ENCODE data around the gene PIGL. TPM values are rescaled to one million over a fixed set of nuclear protein-coding genes. Genes with fewer than 3 reads are reported as not detected.
A peak's percentile ranks its signal among the peaks of the same experiment; 100 is the strongest.

PIGL gene
- total RNA-seq, 2 experiments from 2014 or later, result 31.6 to 33.7 TPM

DNA sequence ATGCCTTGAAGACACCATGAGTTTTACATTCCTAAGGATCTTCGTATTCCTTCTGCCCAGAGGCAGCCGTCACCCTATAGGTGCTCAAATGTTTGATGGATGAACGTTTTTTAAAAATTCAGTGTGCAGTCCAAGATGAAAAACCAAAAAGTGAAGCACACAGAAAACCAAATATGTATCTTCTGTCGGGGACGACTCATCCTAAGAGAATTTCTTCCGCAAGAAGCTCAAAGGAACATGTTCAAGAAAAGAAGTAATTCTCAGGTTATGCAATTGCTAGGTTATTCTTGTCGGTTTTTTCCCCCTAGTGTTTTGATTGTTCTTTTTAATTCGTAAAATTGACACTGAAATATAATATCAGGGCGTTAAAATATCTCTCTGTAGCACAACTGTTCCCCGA, 134.8 kb downstream of the PIGL start:
- DNase-seq, result no peak
- CTCF ChIA-PET, result interaction anchor here (0.9 to 3.4 kb wide), 6 partner anchors 13 to 237 kb away, joined by 3 to 55 read pairs (median 4); partner anchors contain the start of gene TRPV2
- Mint-ChIP-seq H3K9me3 (no peaks in the 10 kb centered on the region), H3K4me1 (ENCODE audit: low read depth) (peaks cover 22% of the 10 kb centered on the region), H3K27me3 (no peaks in the 10 kb centered on the region), H3K27ac (no peak overlapping the region), H3K4me3 (peak overlapping the region; percentile 87), H3K36me3 (peaks cover 7% of the 10 kb centered on the region)
- intact Hi-C loops (cut with micrococcal nuclease), result loop anchor here (2.0 kb wide), 2 partner anchors 87 to 233 kb away; no protein-coding TSS in a partner anchor
- POLR2A ChIA-PET, result no interaction called here

DNA sequence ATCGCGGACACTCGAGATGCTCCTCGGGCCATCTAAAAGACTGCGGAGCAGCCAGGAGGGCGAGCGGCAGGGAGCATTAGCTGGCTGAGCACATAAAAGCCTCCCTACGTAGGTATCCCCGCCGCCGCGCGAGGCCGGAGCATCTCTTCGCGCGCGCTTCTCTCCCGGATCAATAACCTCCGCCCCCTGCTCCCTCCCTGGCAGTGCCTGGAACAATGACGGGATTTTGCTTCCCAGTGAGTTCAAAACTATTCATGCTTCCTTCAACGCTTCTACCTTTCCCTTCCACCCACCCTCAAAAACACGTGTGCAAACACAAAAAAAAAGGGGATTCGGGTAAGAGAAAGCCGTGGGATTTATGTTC, 135.3 kb downstream of the PIGL start:
- peak; percentile 48 for DNase-seq
- Mint-ChIP-seq H3K27me3 (no peaks in the 10 kb centered on the region), H3K4me1 (ENCODE audit: low read depth) (peaks cover 22% of the 10 kb centered on the region), H3K9me3 (no peaks in the 10 kb centered on the region), H3K4me3 (peak overlapping the region; percentile 87), H3K36me3 (peaks cover 7% of the 10 kb centered on the region), H3K27ac (peak overlapping the region; percentile 28)
- CTCF ChIA-PET, result interaction anchor here (0.8 to 3.4 kb wide), 13 partner anchors 12 to 324 kb away, joined by 3 to 55 read pairs (median 4); partner anchors contain the start of genes NCOR1 and TRPV2
- POLR2A ChIA-PET, result interaction anchor here (1.1 to 2.0 kb wide), 7 partner anchors 13 to 91 kb away, joined by 3 to 9 read pairs (median 5); partner anchors contain the start of genes TRPV2 and UBB
- intact Hi-C loops (cut with micrococcal nuclease), result loop anchor here (2.0 kb wide), 2 partner anchors 87 to 233 kb away; no protein-coding TSS in a partner anchor

DNA sequence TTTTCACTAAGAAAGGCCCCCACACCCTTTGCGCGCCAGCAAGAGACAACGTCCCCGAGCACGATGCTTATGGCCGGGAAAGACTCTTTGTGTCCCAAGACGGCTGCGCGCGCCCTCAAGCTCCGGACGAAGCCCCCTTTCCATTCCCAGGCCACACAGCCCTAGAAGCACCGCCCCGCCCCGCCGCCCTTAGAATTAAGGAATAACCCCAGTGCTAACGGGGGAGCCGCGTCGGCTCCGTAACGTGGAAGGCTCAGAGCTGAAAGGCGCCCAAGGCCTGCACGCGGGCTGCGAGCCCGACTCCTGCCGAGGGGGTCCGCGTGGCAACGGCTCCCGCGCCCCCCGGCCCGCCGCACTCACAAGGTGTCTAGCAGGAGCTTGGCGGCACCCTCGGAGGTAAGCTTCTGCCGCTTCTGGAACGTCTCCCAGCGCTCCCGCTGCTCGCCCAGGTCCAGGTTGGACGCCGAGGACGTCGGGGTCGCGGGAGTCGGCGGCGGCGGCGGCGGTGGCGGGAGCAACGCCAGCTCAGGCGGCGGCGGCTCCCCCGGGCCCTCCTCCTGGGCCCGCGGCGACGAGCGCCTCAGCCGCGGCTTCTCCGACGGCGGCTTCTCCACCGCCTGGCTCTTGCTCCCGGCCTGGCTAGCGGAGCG, 135.8 kb downstream of the PIGL start:
- Mint-ChIP-seq H3K27ac (peak overlapping the region; percentile 28), H3K27me3 (no peaks in the 10 kb centered on the region), H3K4me3 (peak overlapping the region; percentile 87), H3K36me3 (peaks cover 4% of the 10 kb centered on the region), H3K4me1 (ENCODE audit: low read depth) (peaks cover 22% of the 10 kb centered on the region), H3K9me3 (no peaks in the 10 kb centered on the region)
- ChIA-PET CTCF (interaction anchor here (0.8 to 3.4 kb wide), 22 partner anchors 9 to 324 kb away, joined by 3 to 55 read pairs (median 4); partner anchors contain the start of genes NCOR1, TRPV2 and UBB), POLR2A (interaction anchor here (0.7 to 2.0 kb wide), 9 partner anchors 13 to 92 kb away, joined by 3 to 9 read pairs (median 5); partner anchors contain the start of genes TRPV2 and UBB)
- DNase-seq, result peak; percentile 37
- intact Hi-C loops (cut with micrococcal nuclease), result loop anchor here (1.0 to 2.0 kb wide), 3 partner anchors 66 to 232 kb away; no protein-coding TSS in a partner anchor

DNA sequence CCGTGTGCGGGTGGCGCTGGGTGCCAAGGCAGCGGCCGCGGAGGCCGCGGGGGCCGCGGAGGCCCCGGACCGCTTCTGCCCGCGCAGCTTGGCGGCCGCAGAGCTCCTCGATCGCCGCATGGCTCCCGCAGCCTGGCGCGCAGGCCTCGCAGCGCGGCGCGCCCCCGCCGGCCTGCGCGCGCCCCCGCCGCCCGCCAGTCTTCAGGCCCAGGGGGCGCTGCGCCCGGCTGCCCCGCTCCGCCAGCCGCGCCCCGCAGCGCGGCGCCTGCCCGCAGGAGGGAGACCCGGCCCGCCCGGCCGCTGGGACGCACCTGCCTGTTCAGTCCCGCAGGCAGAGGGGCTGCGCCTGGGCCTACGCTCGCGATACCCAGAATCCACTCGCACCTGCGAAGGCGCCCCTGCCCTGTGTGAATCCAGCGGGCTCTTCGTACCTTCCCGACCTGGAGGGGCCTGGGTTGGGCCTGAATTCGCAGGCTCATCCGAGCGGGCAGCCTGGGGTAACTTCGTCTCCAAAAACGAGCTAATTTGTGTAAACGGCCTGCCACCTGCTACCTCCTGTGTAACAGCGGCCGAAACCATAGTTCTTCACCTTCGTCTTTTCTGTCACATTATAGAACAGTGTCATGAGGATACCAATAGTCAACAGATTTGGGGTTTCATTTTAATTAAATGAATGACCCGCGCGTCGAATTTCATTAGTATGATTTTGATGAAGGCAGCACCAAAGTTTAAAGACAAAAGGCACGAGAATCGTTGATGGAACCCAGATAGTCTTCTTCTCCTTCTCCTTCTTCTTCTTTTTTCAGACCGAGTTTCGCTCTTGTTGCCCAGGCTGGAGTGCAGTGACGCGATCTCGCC, 136.5 kb downstream of the PIGL start, which contains the start of gene CENPV:
TSS of gene CENPV (minus strand) at position 153 of the 858 bp plus-strand sequence. CDS start at position 120, 33 bp downstream.
- CTCF ChIA-PET, result interaction anchor here (0.6 to 3.4 kb wide), 21 partner anchors 9 to 325 kb away, joined by 3 to 55 read pairs (median 3); partner anchors contain the start of genes NCOR1, TRPV2 and UBB
- peaks cover 4% of the 10 kb centered on the region for H3K36me3 Mint-ChIP-seq
- H3K4me1 Mint-ChIP-seq (ENCODE audit: low read depth), result peaks cover 22% of the 10 kb centered on the region

DNA sequence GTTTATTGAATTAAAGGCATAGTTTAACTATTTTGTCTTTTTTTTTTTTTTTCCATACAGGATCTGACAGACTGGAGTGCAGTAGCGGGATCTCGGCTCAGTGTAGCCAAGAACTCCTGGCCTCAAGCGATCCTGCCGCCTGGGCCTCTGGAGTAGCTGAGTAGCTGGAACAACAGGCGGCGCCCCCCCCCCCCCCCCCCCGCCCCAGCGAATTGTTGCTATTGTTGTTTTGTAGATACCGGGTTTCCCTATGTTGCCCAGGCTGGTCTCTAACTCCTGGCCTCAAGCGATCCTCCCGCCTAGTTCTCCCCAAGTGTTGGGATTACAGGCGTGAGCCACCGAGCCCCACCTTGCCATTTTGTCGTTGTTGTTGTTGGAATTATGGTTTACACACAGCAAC, 137.6 kb downstream of the PIGL start:
- intact Hi-C loops (cut with micrococcal nuclease), result no loop called here

More for the DNA sequence above, 136.5 kb downstream of the PIGL start, which contains the start of gene CENPV:
- H3K27me3 Mint-ChIP-seq, result no peaks in the 10 kb centered on the region
- POLR2A ChIA-PET, result interaction anchor here (0.6 to 2.0 kb wide), 10 partner anchors 12 to 91 kb away, joined by 3 to 9 read pairs (median 6); partner anchors contain the start of genes TRPV2 and UBB
- H3K9me3 Mint-ChIP-seq, result no peaks in the 10 kb centered on the region
- peak within 1 kb of the TSS; percentile 87 for H3K4me3 Mint-ChIP-seq
- peak within 1 kb of the TSS; percentile 28 for H3K27ac Mint-ChIP-seq
- DNase-seq, result peak; percentile 69
- intact Hi-C loops (cut with micrococcal nuclease), result loop anchor here (1.0 to 2.0 kb wide), 3 partner anchors 67 to 231 kb away; no protein-coding TSS in a partner anchor

DNA sequence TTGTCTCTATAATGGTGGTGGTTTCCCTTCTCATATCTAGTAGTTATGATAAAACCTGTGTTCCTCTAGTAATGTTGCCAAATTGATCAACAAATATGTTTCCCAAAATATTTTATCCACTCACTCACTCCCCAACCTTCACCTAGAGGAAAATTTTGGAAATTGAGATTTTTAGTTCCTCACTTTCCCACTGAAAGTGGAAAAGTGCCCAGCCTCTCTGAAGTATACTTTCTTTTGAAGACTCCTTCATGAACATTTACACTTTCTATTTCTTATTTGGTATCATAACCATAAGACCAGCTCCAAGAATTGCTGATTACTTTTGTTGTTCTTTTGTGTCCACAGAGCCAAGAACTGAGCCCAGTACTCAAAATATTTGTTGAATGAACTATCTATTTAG, 141.4 kb downstream of the PIGL start:
- Mint-ChIP-seq H3K4me1 (ENCODE audit: low read depth) (peaks cover 12% of the 10 kb centered on the region), H3K36me3 (no peaks in the 10 kb centered on the region), H3K9me3 (no peaks in the 10 kb centered on the region), H3K4me3 (no peak overlapping the region), H3K27ac (no peak overlapping the region), H3K27me3 (no peaks in the 10 kb centered on the region)
- ChIA-PET POLR2A (no interaction called here), CTCF (interaction anchor here (0.6 kb wide), 1 partner anchor 529 kb away, joined by 3 read pairs; no protein-coding TSS in a partner anchor)
- no peak for DNase-seq
- intact Hi-C loops (cut with micrococcal nuclease), result no loop called here

More for the DNA sequence above, 137.6 kb downstream of the PIGL start:
- Mint-ChIP-seq H3K36me3 (peaks cover 2% of the 10 kb centered on the region), H3K27ac (no peak overlapping the region), H3K9me3 (no peaks in the 10 kb centered on the region), H3K27me3 (no peaks in the 10 kb centered on the region), H3K4me3 (no peak overlapping the region), H3K4me1 (ENCODE audit: low read depth) (peaks cover 20% of the 10 kb centered on the region)
- ChIA-PET CTCF (interaction anchor here (1.1 to 2.0 kb wide), 2 partner anchors 9 to 84 kb away, joined by 3 to 10 read pairs; no protein-coding TSS in a partner anchor), POLR2A (no interaction called here)
- no peak for DNase-seq

DNA sequence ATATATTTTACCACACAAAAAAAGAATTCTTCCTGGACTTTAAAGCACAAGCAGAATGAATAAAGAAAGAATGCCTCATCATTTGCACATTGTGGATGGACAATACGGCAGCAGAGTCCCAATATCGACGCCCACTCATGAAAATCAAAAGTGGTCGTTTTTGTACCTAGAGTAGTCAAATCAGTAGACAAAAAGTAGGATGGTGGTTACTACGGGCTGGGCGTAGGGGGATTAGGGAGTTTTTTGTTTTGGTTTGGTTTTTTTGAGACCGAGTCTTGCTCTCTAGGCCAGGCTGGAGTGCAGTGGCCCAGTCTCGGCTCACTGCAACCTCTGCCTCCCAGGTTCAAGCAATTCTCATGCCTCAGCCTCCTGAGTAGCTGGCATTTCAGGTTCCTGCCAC, 144.9 kb downstream of the PIGL start:
- Mint-ChIP-seq H3K27me3 (no peaks in the 10 kb centered on the region), H3K27ac (no peak overlapping the region), H3K4me1 (ENCODE audit: low read depth) (peaks cover 7% of the 10 kb centered on the region), H3K36me3 (no peaks in the 10 kb centered on the region), H3K4me3 (no peak overlapping the region), H3K9me3 (no peaks in the 10 kb centered on the region)
- intact Hi-C loops (cut with micrococcal nuclease), result no loop called here
- peak; percentile 55 for DNase-seq
- ChIA-PET POLR2A (no interaction called here), CTCF (interaction anchor here (5.0 to 5.9 kb wide), 2 partner anchors 9 to 54 kb away, joined by 55 to 79 read pairs; partner anchors contain the start of genes CENPV and TRPV2)

DNA sequence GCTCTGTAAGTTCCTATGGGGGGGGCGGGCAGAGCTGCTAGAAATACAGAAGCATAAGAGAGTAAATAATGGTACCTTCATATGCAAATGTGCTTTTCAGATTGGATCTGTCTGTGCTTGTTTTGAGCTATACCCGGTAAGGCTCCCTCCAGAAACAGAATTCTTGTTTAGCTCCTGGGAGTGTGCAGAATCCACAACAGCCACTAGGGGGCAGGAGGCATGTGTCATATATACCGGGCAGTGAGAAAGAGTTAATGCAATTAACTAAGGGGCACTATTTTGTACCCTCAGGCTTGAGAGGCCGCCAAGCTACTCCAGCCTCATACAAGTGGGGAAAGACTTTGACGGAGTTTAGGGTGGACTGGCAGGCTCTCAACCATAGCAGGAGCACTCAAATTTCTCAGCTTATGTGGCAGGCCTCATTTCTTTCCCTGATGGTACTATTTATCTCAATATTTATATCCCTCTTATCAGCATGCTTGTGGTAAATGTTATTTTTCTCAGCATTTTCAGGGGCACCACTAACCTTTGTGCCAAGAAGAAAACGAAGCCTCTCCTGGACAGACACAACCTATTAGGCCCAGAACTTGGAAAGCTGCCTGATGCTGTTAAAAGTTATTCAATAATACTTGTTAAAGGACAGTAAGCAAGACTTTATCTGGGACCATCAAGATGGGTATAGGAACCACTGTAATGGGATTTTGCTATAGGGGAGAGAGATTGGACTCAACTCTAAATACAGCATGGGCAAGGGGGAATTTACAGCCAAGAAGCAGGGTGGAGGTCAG, 146.9 kb downstream of the PIGL start:
- H3K36me3 Mint-ChIP-seq, result no peaks in the 10 kb centered on the region
- H3K4me3 Mint-ChIP-seq, result no peak overlapping the region
- intact Hi-C loops (cut with micrococcal nuclease), result loop anchor here (1.0 kb wide), 2 partner anchors 52 to 157 kb away; no protein-coding TSS in a partner anchor
- DNase-seq, result peak; percentile 86
- ChIA-PET CTCF (interaction anchor here (0.6 to 5.9 kb wide), 50 partner anchors 8 to 1132 kb away, joined by 3 to 79 read pairs (median 4); partner anchors contain the start of genes CENPV, PIGL, RASD1 and TRPV2), POLR2A (interaction anchor here (1.1 to 1.4 kb wide), 2 partner anchors 17 to 51 kb away, joined by 4 to 8 read pairs; partner anchors contain the start of genes TRPV2 and UBB)
- H3K27ac Mint-ChIP-seq, result no peak overlapping the region
- H3K9me3 Mint-ChIP-seq, result no peaks in the 10 kb centered on the region
- H3K27me3 Mint-ChIP-seq, result no peaks in the 10 kb centered on the region
- H3K4me1 Mint-ChIP-seq (ENCODE audit: low read depth), result peaks cover 7% of the 10 kb centered on the region

DNA sequence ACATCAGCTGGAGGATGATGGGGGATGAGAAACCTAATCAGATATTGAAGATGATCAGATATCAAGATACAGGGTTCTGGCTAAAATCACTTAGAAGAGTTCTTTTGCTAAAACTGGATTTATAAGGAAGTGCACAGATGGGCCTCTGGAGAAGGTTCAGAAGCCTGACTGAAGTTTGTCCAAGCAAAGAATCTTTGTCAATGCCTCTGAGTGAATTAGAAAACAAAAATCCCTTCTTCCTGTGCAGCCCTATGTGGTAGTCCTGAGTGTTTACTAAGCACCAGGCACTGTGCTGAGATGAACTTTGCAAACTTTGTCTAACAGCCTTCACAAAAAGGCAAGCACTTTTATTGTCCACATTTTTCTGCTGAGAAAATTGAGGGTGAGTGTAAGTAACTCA, 147.6 kb downstream of the PIGL start:
- Mint-ChIP-seq H3K4me3 (no peak overlapping the region), H3K36me3 (no peaks in the 10 kb centered on the region), H3K4me1 (ENCODE audit: low read depth) (peaks cover 7% of the 10 kb centered on the region), H3K27me3 (no peaks in the 10 kb centered on the region), H3K9me3 (no peaks in the 10 kb centered on the region), H3K27ac (no peak overlapping the region)
- ChIA-PET CTCF (interaction anchor here (0.6 to 5.9 kb wide), 31 partner anchors 9 to 282 kb away, joined by 3 to 79 read pairs (median 6); partner anchors contain the start of genes CENPV, PIGL, TRPV2 and UBB), POLR2A (interaction anchor here (1.4 kb wide), 1 partner anchor 51 kb away, joined by 8 read pairs; the partner anchor contains the start of gene TRPV2)
- no peak for DNase-seq
- intact Hi-C loops (cut with micrococcal nuclease), result no loop called here

DNA sequence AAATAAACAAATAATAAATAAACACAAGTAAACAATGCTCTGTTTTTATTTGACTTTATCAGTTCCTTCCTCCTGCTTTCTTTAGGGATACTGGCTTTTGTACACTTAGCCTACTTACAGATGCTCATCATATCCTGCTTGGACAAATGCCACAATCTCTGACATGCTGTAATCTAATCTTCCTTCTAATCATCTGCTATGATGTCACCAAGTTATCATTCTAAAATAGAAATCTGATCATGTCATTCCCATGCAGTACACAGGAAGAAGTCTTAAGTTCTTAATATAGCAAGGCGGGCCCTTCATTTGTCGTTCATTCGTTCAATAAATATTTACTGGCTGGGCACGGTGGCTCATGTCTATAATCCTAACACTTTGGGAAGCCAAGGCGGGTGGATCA, 154.7 kb downstream of the PIGL start:
- intact Hi-C loops (cut with micrococcal nuclease), result no loop called here

More for the DNA sequence above, 154.7 kb downstream of the PIGL start:
- no peak overlapping the region for H3K27ac Mint-ChIP-seq
- H3K27me3 Mint-ChIP-seq, result no peaks in the 10 kb centered on the region
- no peaks in the 10 kb centered on the region for H3K9me3 Mint-ChIP-seq
- ChIA-PET POLR2A (interaction anchor here (1.2 kb wide), 1 partner anchor 9 kb away, joined by 4 read pairs; the partner anchor contains the start of gene UBB), CTCF (interaction anchor here (1.0 kb wide), 1 partner anchor 9 kb away, joined by 3 read pairs; no protein-coding TSS in a partner anchor)
- no peaks in the 10 kb centered on the region for H3K36me3 Mint-ChIP-seq
- no peak overlapping the region for H3K4me3 Mint-ChIP-seq
- no peaks in the 10 kb centered on the region for H3K4me1 Mint-ChIP-seq (ENCODE audit: low read depth)
- DNase-seq, result no peak

Data from activated CD4-positive, alpha-beta memory T cell treated with anti-CD3 and anti-CD28 coated beads for 36 hours (primary cell).